ENCODE measurements around the gene DOK5.

DNA sequence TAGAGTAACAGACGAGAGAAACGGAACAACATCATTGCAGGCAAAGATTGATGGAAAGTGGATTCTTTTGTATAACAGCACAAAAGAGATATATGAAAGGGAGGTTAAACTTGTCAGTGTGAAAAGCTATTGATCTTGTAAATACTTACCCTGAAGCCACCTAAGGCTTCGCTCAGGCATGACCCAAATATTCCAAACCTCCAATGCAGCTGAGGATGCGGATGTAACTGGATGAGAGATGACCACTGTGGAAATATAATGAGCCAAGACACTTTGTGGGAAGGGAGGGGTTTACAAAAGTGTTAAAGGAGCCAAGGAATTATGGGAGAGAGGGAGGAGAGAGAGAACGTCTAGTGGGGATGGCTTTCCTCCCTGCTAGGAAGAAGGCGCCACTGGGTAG, 112.0 kb downstream of the DOK5 start:
- TF ChIP-seq CTCF (IDR thresholded peaks at IDR 0.05) = no peak
- TF ChIP-seq POLR2A (IDR thresholded peaks at IDR 0.05) = no peak

Data from uterus (tissue), 2 donors.